ENCODE data around the gene NTSR1.

The NTSR1 gene

DNA sequence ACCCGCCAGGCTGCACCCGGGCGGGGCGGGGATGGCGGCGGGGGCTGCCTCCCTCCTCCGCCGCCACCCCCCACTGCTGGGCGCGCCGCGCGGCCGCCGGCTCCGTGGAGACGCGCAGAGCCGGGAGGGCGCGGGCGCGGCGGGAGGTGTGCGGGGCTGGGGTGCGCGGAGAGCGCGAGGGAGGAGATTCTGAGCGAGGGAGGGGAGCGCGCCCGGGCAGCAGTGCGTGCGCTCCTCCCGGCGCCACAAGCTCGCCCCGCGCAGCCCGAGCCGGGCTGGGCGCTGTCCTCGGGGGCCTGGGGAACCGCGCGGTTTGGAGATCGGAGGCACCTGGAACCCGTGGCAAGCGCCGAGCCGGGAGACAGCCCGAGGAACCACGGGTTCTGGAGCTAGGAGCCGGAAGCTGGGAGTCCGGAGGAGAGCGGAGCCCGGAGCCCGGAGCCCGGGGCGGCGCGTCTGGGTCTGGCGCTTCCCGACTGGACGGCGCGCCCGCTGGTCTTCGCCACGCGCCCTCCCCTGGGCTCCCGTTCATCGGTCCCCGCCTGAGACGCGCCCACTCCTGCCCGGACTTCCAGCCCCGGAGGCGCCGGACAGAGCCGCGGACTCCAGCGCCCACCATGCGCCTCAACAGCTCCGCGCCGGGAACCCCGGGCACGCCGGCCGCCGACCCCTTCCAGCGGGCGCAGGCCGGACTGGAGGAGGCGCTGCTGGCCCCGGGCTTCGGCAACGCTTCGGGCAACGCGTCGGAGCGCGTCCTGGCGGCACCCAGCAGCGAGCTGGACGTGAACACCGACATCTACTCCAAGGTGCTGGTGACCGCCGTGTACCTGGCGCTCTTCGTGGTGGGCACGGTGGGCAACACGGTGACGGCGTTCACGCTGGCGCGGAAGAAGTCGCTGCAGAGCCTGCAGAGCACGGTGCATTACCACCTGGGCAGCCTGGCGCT, at the start of gene NTSR1:
TSS of gene NTSR1 (plus strand) at position 246 of the 946 bp plus-strand sequence. CDS start at position 618, 372 bp downstream.
- peak; percentile 42 for DNase-seq (ENCODE audit: low read depth)

DNA sequence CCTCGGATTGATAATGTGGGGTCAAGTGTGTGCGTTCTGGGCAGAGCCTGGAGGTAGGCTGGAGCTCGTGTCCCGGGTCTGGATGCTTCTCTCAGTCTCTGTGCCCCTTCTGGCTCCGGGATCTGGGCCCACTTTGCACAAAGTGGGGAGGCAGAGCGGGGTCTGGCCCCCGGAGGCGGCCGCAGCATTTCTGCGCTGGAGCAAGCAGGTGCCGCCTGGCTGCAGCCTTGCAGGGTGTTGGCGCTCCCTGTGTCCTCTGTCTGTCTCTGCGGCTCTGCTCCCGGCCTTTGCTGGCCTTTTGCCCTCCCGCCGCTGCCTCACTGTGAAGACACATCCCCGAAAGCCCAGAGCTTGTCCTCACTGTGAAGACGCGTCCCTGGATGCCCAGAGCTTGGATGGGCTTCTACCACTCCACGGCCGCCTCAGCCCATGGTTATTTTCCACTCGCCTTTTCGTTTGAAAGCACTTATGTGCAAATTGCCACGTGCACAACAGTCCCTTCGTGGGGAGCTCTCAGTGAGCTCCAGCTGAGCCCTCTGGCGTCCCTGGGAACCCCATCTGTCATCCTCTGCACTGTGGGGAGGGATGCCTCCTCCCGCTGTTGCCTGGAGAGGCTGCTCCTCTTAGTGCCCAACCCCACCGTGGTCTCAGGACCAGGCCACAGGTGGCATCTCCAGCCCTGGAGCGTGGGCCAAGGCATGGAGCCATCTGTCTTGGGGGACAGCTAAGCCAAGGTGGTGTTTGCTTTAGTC, 49.0 kb upstream of the NTSR1 start:
- DNase-seq (ENCODE audit: low read depth): no peak

DNA sequence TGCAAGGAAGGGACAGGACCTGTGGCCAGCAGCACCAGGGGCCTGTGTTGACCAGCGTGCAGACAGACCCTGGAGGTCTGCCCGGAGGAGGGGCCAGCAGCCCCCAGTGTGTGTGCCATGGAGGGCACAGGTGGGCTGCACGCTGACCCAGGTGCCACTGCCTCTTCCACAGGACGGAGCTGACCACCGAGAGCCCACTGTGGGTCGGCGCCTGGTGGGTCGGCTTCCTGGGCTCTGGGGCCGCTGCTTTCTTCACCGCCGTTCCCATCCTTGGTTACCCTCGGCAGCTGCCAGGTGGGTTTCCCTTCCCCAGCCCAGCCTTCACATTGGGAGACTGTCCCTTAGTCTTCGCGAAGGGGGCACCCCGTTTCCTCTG, 48.4 kb upstream of the NTSR1 start:
- DNase-seq (ENCODE audit: low read depth): no peak

DNA sequence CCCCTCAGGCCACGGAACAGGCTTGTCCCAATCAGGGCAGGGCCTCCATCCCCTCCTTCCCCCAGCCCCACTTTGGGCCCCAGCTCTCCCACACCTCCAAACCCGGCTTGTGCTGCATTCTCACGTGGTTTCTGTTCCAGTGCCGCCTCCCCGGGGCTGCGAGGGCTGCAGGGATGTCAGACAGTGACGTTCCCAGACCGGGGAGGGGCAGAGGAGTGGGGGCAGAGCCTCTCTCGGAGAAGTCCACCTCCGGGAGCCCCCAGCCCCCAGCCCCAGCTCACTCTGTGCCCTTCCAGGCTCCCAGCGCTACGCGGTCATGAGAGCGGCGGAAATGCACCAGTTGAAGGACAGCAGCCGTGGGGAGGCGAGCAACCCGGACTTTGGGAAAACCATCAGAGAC, 47.9 kb upstream of the NTSR1 start:
- no peak for DNase-seq (ENCODE audit: low read depth)

DNA sequence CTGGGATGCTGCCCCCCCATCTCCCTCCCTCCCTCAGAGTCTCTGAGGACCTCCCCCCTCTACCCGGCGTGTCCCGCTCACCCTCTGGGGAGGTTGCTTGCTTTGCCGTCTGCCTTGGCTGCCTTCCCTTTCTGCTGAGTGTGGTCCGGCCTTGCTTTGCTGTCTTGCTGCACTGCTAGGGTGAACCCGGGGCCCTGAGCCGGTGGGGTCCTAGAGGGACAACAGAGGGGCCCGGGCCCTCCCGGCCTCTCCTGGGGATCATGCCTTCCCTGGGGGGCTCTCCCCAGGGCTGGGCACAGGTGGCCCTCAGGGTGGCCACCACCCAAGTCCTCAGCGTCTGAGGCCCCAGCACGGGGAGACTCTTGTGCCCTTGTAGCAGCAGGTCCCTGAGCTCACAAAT, 47.0 kb upstream of the NTSR1 start:
- DNase-seq (ENCODE audit: low read depth): no peak

DNA sequence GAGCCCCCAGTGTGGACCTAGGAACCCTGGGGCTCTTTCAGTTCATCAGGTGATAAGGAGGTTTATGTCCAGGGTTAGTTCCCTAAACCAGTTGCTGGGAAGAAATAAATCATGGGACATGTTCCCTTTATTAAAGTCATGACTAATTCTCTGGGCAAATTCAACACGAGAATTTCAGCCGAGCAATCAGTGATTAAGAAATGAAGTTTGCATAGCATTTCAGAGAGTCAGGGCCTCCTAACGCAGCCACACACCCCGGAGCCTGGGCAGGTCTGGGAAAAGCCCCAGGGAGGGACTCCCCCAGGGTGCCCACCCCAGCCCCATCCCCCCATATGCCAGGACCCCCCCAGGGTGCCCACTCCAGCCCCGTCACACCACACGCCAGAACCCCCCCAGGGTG, 46.2 kb upstream of the NTSR1 start:
- DNase-seq (ENCODE audit: low read depth): peak; percentile 84

DNA sequence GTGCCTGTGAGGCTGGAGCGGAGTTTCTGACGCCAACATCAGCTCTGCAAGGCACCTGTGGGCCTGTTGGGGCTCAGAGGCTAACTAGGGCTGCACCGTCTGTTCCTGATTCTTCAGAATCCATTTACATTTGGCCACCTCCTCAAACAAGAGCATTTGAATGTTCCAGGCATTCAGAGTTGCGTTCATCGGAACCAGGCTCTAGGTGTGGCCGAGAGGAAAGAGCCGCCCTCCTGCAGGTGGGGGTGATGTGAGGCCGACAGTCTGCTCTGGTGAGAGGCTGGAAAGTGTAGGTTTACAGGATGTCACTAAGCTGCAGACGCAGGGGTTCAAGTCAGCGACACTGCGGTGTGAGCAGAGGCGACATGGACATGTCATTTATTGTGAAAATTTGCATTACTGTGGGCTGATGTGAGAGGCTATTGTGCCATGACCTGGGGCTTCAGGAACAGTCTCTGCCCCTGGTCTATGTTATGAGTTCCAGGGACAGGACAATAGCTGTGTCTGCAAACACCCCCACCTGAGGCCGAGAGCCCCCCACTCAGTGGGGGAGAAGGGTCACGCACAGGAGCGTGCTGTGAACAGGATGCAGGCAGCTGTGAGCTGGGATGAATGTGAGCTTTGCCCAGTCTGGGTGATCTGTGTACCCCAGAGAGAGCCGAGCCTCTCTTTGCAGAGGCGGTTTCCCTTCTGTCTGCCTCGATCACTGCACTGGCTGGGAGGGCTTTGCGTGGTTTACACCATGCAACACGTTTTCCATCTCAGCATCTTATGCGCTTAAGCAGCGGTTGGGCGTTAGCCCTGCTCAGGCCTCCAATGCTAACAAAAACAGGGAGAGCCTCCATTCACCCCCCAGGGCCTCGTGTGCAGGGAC, 45.3 kb upstream of the NTSR1 start:
- no peak for DNase-seq (ENCODE audit: low read depth)

DNA sequence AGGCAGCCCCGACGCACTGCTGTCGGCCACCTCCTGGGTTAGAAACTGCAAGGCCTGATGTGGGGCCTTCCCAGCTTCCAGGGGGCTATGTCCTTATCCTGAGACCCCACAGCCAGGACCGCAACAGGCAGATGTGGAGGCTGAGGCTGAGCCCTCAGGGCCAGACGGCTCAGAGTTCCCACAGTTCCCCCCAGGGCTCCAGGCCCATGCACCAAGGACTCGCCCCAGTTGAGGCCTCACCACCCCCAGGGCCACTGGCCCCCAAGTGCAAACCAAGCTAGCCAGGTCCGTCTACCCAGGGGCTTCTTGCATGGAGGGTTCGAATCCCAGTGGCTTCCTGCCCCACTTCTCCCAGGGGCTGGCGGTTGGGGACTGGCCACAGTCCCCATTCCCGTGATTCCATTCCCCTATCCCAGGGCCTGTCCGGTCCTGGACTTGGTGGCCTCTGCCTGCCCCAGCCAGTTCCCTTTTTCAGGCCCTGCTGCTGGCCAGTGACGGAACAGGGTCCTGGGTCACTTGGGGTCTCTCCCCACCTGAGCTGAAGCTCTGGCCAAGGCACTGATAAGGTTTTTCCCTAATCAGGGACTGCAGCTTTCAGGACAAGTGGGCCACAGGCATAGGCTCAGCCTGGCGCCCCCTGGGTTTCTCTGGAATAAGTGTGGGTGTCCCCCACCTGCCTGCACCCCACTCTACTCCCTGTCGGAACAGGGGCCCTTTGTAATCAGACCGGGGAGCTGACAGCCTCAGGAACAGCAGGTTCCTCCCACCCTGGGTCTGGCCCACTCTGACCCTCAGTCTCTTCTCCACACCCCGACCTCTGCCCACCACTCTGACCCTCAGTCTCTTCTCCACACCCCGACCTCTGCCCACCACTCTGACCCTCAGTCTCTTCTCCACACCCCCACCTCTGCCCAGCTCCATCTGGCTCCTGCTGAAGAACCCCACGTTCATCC, 44.3 kb upstream of the NTSR1 start:
- no peak for DNase-seq (ENCODE audit: low read depth)

DNA sequence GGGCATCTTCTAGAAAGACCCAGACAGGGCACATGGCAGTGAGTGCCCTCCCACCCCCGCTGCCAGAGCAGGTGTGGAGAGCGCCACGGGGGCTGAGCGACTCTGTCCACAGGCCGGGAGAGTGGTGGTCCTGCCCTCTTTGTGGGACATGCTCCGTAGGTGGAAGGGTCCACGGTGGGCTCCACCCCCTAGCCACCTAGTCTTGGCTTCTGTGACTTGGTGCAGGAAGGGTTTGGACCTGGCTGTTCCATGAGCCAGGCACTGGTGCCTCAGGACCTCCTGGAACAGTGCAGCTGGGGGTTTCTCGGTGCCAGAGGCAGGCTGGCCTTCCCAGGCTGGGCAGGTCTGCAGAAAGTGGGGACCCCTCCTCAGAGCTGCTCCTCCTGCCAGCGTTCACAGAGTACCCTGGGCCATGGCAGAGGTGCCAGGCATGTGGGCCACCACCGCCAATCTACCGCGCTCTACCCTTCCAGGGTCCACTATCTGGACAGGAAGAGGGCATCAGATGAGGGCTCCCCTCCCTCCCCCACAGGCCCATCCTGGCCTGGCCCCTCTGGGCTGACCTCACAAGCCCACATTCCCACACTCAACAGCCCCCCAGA, 43.4 kb upstream of the NTSR1 start:
- no peak for DNase-seq (ENCODE audit: low read depth)

DNA sequence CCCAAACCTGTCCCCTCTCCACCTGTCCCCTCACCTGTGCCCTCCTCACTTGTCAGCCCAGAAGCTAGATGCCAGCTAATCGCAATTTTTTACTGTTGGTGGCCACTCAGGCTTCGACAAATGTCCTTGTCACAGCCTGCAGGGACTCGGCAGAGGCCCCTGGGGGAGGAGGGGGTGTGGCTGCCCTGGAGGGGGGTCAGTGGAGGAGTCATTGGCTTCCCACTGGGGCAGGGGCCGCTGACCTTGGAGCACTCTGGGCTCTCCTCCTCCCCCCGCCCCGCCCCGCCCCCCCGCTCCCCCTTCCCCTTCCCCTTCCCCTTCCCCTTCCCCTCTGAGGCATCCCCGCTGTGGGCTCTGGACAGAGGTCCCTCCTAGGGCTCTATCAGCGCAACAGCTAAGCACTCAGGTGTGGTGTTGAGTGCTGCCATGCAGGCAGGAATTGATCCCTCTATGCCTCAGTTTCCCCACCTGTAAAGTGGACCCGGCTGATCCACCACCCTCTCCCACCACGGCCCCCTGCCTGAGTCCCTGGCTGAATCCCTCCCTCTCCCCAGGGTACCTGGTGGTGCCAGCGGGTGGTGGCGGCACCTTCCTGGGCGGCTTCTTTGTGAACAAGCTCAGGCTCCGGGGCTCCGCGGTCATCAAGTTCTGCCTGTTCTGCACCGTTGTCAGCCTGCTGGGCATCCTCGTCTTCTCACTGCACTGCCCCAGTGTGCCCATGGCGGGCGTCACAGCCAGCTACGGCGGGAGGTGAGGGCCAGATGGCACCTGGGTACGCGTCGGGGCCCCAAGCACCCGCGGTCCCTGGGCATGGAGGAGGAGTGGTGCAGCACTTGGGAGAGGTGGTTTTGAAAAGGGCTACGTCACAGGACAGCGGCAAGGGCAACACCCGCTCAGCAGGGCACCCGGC, 42.6 kb upstream of the NTSR1 start:
- DNase-seq (ENCODE audit: low read depth): no peak

DNA sequence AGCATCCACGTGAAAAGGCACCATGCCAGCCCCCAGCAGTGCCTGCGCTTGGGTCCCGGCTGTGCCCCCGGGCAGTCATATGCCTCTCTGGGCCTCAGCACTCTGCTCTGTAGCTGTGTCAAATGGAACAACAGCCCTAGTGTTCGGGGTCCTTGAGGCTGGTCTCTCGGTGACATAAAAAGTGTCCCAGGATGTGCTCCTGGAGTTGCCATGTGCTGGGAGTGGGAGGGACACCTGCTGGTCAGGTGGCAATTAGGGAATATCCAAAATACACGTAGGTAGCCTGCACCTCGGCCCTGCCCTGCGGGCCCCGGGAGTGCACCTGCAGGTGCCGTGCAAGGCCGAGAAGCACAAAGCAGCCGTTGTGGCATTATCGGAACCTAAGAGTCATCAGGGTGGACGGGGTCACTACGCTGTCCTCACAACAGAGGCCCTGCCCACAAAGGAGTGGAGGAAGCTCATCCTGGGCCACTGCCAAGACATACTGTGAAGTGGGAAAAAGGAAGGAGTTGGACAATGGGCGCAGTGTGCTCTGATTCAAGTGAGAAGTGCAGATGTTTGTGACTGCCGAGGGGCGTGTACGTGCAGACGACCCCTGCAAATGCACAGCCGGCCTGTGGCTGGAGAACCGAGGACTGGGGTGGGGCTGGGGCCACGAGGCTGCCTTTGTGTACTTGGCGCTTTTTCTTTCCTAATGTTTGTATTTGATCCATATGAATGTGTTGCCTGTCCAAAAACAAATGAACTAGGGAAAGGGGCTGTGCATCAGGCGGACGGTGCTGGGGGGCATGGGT, 41.7 kb upstream of the NTSR1 start:
- DNase-seq (ENCODE audit: low read depth): peak; percentile 26

DNA sequence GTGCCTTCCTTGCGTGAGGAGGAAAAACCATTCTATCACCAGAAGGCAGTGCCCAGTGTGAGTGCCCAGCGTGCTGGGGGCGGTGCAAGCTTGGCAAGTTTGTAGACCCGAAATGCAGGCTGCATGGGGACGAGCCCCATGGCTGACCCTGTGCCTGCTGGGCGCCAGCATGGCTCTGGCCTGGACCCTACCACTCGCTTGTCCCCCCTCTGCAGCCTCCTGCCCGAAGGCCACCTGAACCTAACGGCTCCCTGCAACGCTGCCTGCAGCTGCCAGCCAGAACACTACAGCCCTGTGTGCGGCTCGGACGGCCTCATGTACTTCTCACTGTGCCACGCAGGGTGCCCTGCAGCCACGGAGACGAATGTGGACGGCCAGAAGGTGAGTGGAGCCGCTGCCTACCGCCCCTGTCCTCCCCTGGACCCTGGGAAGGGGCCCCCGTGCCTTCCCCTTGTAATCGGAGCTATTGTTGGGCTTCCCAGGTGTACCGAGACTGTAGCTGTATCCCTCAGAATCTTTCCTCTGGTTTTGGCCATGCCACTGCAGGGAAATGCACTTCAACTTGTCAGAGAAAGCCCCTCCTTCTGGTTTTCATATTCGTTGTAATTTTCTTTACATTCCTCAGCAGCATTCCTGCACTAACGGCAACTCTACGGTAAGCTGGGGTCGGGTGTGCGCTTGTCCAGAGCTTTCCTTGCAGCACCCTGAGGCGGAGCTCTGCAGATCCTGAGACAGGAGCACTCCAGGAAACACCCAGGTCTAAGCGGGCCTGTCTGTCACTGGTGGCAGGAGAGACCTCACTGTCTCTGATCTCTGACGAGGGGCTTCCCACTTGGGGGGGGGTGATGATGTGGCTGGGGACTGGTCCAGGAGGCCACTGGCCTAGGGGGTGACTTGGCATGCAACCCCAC, 40.9 kb upstream of the NTSR1 start:
- DNase-seq (ENCODE audit: low read depth): no peak

DNA sequence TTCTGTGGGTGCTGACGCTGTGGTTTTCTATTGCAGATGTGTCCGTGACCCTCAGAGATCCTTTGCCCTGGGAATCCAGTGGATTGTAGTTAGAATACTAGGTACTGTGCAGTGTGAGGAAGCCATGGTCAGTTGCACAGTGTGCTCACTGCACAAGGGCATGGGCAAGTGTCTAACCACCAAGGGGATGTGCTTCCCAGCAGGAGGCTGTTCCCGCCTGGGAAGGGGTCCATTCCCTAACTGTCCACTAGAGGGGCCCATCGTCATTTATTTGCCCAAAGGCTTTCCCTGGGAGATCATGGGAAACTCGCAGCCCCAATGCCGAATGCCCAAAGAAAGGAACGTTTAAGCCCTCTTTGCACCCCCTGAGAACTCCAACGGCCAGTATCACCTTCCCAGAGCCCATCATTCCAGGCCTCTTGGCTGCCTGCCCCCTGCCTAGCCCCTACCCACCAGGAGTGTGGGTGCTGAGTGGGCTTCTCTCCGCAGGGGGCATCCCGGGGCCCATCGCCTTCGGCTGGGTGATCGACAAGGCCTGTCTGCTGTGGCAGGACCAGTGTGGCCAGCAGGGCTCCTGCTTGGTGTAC, 40.1 kb upstream of the NTSR1 start:
- DNase-seq (ENCODE audit: low read depth): peak; percentile 87

DNA sequence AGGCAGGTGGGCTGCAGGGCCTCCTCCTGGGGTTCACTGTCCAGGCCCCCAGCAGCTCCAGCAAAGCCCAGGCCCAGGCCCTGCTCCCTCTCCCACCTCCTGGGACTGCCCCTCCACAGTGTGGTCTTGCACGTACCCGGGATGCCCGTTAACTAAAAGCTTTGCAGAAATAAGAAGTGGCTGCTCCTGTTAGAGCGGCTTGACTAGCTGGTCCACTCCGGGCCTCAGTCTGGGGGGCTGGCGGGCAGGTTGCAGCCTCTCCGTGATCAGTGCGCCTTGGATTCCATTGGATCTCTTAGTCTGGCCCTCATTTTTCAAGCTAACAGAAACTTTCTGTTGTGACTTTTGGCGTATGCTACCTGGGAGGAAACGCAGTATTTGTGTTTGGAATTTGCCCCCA, 39.4 kb upstream of the NTSR1 start:
- no peak for DNase-seq (ENCODE audit: low read depth)

DNA sequence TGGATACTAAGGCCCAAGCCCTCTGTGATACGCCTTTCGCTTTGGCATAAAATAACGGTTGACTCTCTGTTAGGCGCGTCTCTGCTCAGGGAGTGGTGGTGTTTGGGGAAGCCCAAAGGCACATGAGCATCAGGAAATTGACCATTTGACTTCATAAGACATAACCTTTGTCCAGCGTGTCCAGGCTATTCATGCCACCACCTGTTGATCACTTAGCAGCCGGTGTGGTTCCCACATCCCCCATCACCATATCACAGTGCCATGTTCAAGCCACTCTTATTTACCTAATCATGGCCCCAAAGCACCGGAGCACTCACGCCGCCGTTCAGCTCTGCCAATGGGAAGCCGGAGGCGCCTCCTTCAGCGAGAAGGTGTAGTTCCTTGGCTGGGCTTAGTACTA, 38.5 kb upstream of the NTSR1 start:
- DNase-seq (ENCODE audit: low read depth): no peak

DNA sequence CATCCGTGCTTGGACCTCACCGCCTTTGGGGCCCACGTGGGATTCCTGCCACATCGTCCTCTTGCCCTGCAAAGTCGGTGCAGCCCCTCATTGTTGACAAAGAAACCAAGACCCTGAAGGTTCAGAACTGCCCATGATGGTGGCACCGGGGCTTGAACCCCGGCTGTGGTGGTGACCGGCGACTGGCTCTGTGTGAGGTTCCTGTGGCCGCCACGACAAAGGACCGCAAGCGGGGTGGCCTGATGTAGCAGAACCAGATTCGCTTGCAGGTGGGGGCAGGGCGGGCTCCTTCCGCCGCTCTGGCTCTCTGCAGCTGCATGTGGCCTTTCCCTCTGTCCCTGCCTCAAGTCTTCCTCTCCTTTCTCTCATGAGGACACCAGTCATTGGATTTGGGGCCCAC, 37.6 kb upstream of the NTSR1 start:
- DNase-seq (ENCODE audit: low read depth): no peak

DNA sequence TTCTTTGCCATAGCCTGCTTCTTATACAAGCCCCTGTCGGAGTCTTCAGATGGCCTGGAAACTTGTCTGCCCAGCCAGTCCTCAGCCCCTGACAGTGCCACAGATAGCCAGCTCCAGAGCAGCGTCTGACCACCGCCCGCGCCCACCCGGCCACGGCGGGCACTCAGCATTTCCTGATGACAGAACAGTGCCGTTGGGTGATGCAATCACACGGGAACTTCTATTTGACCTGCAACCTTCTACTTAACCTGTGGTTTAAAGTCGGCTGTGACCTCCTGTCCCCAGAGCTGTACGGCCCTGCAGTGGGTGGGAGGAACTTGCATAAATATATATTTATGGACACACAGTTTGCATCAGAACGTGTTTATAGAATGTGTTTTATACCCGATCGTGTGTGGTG, 36.9 kb upstream of the NTSR1 start:
- no peak for DNase-seq (ENCODE audit: low read depth)
